Posterior vena cava (tissue), 2 donors: ENCODE results near the gene RPS6KL1. TPM values are rescaled to one million over a fixed set of nuclear protein-coding genes. Genes with fewer than 3 reads are reported as not detected.

Experiments
- DNase-seq: peaks from one replicate; pipeline ENCODE4 v3.0.0-alpha.2; 2020; ENCODE audit warnings: low spot score
- intact Hi-C, 2 donors: fragments of 100-400 bp; cut with DNase I; formaldehyde crosslinking; loops; one replicate each; pipeline versions ENCODE4 v1.14.1 to v1.14.2; 2022 to 2023
- long read RNA-seq, 2 donors: library from polyadenylated mRNA; unstranded; transcript quantifications; one replicate each; pipeline ENCODE4 v2.0.0, GENCODE V29; 2020 to 2021
- total RNA-seq, 2 donors: library from RNA; stranded (reverse); fragmentation: NEBNext Ultra II Directional; extraction: Animal tissue kit (Norgen Biotek cat#: 25700); gene quantifications; one replicate each; pipeline ENCODE4 v1.2.1, GENCODE V29; 2021
- donor health status: DM: yes; HTN: yes; CAD: no.
- donor health status: DM: yes; HTN: yes; CAD: no.

The RPS6KL1 gene
- total RNA-seq: 10 to 100 TPM in 1 of 2 donors, 1 to 10 TPM in 1; 9.6 to 17.0 TPM
- long read RNA-seq, donor 1, partial matches to known transcripts: 2 of 2 reads
- long read RNA-seq, donor 1, other reads (novel, unspliced or antisense): 0 of 2 reads
- long read RNA-seq, donor 2, partial matches to known transcripts: 14 of 28 reads
- long read RNA-seq, donor 2, other reads (novel, unspliced or antisense): 10 of 28 reads

- DNase-seq: peak; percentile 95
- intact Hi-C loops: no loop called here
Observed at GRCh38 chr14:74922752-74923401, at the start of gene RPS6KL1. RPS6KL1 (minus strand) TSS chr14:74923260; CDS start chr14:74921541, 1,719 bp downstream.

- intact Hi-C loops: no loop called here
- no peak for DNase-seq
Observed at GRCh38 chr14:74968811-74969210, 45.8 kb upstream of the RPS6KL1 start.

- intact Hi-C loops: no loop called here
- DNase-seq: peak; percentile 34
Observed at GRCh38 chr14:74965486-74966153, 42.6 kb upstream of the RPS6KL1 start.

GRCh38 chr14:74964787-74965485 lies 41.9 kb upstream of the RPS6KL1 start:
- DNase-seq: no peak
- intact Hi-C loops: no loop called here

- intact Hi-C loops: no loop called here
- DNase-seq: peak; percentile 62
Observed at GRCh38 chr14:74963705-74964271, 40.7 kb upstream of the RPS6KL1 start.

- intact Hi-C loops: no loop called here
- DNase-seq: no peak
Observed at GRCh38 chr14:74963178-74963704, 40.2 kb upstream of the RPS6KL1 start.

GRCh38 chr14:74962493-74962892 lies 39.4 kb upstream of the RPS6KL1 start:
- intact Hi-C loops: no loop called here
- DNase-seq: no peak

- peak; percentile 35 for DNase-seq
- intact Hi-C loops: no loop called here
Observed at GRCh38 chr14:74962046-74962445, 39.0 kb upstream of the RPS6KL1 start.

- intact Hi-C loops: no loop called here
Observed at GRCh38 chr14:74961238-74961911, 38.3 kb upstream of the RPS6KL1 start.

GRCh38 chr14:74960736-74961135 lies 37.7 kb upstream of the RPS6KL1 start:
- peak; percentile 78 for DNase-seq
- intact Hi-C loops: no loop called here

More at GRCh38 chr14:74961238-74961911, 38.3 kb upstream of the RPS6KL1 start:
- no peak for DNase-seq

GRCh38 chr14:74959596-74960180 lies 36.6 kb upstream of the RPS6KL1 start:
- DNase-seq: no peak
- intact Hi-C loops: no loop called here

- intact Hi-C loops: no loop called here
- DNase-seq: no peak
Observed at GRCh38 chr14:74956280-74957072, 33.4 kb upstream of the RPS6KL1 start.

- intact Hi-C loops: no loop called here
- no peak for DNase-seq
Observed at GRCh38 chr14:74956027-74956279, 32.9 kb upstream of the RPS6KL1 start.

- peak; percentile 90 for DNase-seq
- intact Hi-C loops: no loop called here
Observed at GRCh38 chr14:74955229-74956026, 32.4 kb upstream of the RPS6KL1 start, which contains the start of gene PGF. PGF (minus strand) TSS chr14:74955597; CDS start chr14:74955242, 355 bp downstream.

GRCh38 chr14:74954947-74955228 lies 31.8 kb upstream of the RPS6KL1 start:
- no peak for DNase-seq
- intact Hi-C loops: no loop called here

GRCh38 chr14:74954232-74954946 lies 31.3 kb upstream of the RPS6KL1 start:
- intact Hi-C loops: no loop called here
- no peak for DNase-seq

- intact Hi-C loops: loop anchor here in 1 of 2 donors (1.0 kb wide), 1 partner anchor 128 kb away; no protein-coding TSS in a partner anchor
- DNase-seq: peak; percentile 51
Observed at GRCh38 chr14:74953686-74954085, 30.6 kb upstream of the RPS6KL1 start.
